A673 (cell line): ENCODE measurements around the gene INAFM1. TPM values are rescaled to one million over a fixed set of nuclear protein-coding genes. Genes with fewer than 3 reads are reported as not detected.
A peak's percentile ranks its signal among the peaks of the same experiment; 100 is the strongest.

ENCODE experiments used
- Bru-seq: library from RNA; stranded (reverse); fragments of 400-500 nt; gene quantifications from one replicate; lab custom pipeline; 2021; lab: Mats Ljungman, UMichigan
- BruChase-seq, 2 experiments: library from RNA; stranded (reverse); fragments of 400-500 nt; gene quantifications; one replicate each; lab custom pipeline; 2021; lab: Mats Ljungman, UMichigan
- BruUV-seq: library from RNA; stranded (reverse); fragments of 400-500 nt; replicated peaks from 2 replicates; lab custom pipeline; 2021; lab: Mats Ljungman, UMichigan
- CTCF ChIA-PET: fragments of 300-600 bp; sonication (Branson Sonifier 250); formaldehyde crosslinking; loops from one replicate; lab custom pipeline; 2022; ENCODE audit warnings: antibody characterized with exemption; lab: Charles Lee
- POLR2A ChIA-PET: fragments of 300-600 bp; sonication (Branson Sonifier 250); formaldehyde crosslinking; loops from one replicate; lab custom pipeline; 2022; ENCODE audit warnings: antibody characterized with exemption; ENCODE audit not compliant: low non-redundant PET; lab: Charles Lee
- DNase-seq: peaks from one replicate; pipeline ENCODE4 v3.0.0-alpha.2; 2015; ENCODE audit warnings: low spot score
- H3K27ac ChIP-seq: fragments of 200-600 bp; sonication (generic); 2 replicates; pipeline ENCODE4 v1.5.1; 2016; ENCODE audit warnings: mixed run types, low read depth, mild to moderate bottlenecking, mixed read lengths, antibody characterized with exemption, low read length; ENCODE audit not compliant: poor library complexity, severe bottlenecking
- H3K27me3 ChIP-seq: fragments of 200-600 bp; sonication (generic); replicated peaks from 2 replicates; pipeline ENCODE4 v1.6.1; 2017; ENCODE audit warnings: mixed run types, low read depth, mild to moderate bottlenecking, mixed read lengths, antibody characterized with exemption, low read length; ENCODE audit not compliant: insufficient read depth, poor library complexity
- H3K36me3 ChIP-seq: fragments of 200-600 bp; sonication (generic); 2 replicates; pipeline ENCODE4 v1.6.1; 2016; ENCODE audit warnings: mixed run types, mild to moderate bottlenecking, mixed read lengths, antibody characterized with exemption, low read length; ENCODE audit not compliant: insufficient read depth, poor library complexity, severe bottlenecking
- H3K4me1 ChIP-seq: fragments of 200-600 bp; sonication (generic); 2 replicates; pipeline ENCODE4 v1.6.1; 2017; ENCODE audit warnings: mixed run types, mild to moderate bottlenecking, mixed read lengths, antibody characterized with exemption, low read length; ENCODE audit not compliant: insufficient read depth, poor library complexity, severe bottlenecking
- H3K4me3 ChIP-seq: fragments of 200-600 bp; sonication (generic); 2 replicates; pipeline ENCODE4 v1.5.1; 2016; ENCODE audit warnings: low read depth, mixed run types, mild to moderate bottlenecking, mixed read lengths, low read length; ENCODE audit not compliant: poor library complexity, severe bottlenecking
- H3K9me3 ChIP-seq: fragments of 200-600 bp; sonication (generic); 2 replicates; pipeline ENCODE4 v1.6.1; 2016; ENCODE audit warnings: mixed run types, low read depth, mild to moderate bottlenecking, mixed read lengths, antibody characterized with exemption, low read length; ENCODE audit not compliant: poor library complexity, severe bottlenecking
- EZH2 ChIP-seq: fragments of 200-600 bp; sonication (generic); IDR thresholded peaks from 2 replicates; pipeline ENCODE4 v1.6.1; 2017; ENCODE audit warnings: borderline replicate concordance, low read depth, mild to moderate bottlenecking, mixed read lengths, antibody characterized with exemption, low read length; ENCODE audit not compliant: poor library complexity, severe bottlenecking
- intact Hi-C: fragments of 100-400 bp; cut with micrococcal nuclease; formaldehyde crosslinking; loops from one replicate; pipeline ENCODE4 v1.10.0; 2022; ENCODE audit not compliant: unreplicated experiment
- long read RNA-seq: library from polyadenylated mRNA; stranded (forward); transcript quantifications from one replicate; pipeline ENCODE4 v2.0.0, GENCODE V29; 2022
- total RNA-seq: library from RNA; stranded (reverse); gene quantifications from 2 replicates; pipeline ENCODE4 v1.2.3, GENCODE V29; 2021
- TF ChIP-seq, protein P1 (sequence below): fragments of 300-800, 200-600 bp; sonication (generic); conservative IDR thresholded peaks from 2 replicates; pipeline ENCODE4 v1.5.1; 2017; ENCODE audit warnings: low read depth, mild to moderate bottlenecking, antibody characterized with exemption, low read length, moderate library complexity, mixed read lengths

INAFM1 gene
- total RNA-seq (13.8 and 15.9 TPM in 2 replicates), Bru-seq, nascent RNA (percentile 44 among the genes with signal in this experiment), BruChase-seq, experiment 1, labeled RNA remaining after a 2-hour chase (percentile 64 among the genes with signal in this experiment), BruChase-seq, experiment 2, labeled RNA remaining after a 6-hour chase (percentile 74 among the genes with signal in this experiment)
- long read RNA-seq, transcript INAFM1-201 (1 exons, 1,255 nt) = major isoform, 12 of 30 reads
- long read RNA-seq, partial matches to known transcripts = 0 of 30 reads
- long read RNA-seq, other reads (novel, unspliced or antisense) = 18 of 30 reads

DNA sequence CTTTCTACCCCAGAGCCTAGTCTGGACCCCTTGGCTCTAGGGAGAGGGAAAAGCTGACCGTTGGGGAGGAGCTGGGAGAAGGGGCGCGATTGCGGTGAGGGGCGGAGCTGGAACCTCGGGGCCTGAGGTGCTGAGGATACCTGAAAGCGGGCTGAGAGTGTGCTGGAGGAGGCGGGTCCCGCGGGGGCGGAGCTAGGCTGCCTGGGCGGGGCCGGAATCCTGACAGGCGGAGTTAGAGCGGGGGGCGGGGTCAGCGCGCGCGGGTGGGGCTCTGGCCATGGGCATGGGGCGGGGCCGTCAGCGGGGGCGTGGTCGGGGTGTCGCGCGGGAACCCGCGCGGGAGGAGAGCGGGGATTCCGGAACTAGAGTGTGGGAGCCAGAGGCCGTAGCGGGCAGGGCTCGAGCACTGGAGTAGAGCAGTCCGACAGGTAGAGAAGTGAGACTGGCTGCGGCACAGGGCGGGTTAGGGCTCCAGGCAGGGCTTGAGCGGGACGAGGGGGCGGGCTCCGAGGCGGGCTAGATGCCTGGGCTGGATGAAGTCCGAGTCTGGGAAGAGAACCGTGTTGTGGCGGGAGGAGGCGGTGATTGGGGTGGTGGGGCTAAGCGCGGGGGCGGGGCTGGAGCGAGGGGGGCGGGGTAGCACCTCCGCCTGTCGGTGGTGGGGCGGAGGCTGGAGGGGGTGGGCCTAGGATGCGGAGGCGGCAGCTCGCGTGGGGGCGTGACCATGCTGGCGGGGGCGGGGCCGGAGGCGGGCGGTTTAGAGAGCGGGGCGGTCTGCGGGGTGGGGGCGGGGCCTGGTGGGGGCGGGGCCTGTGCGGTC, at the start of gene INAFM1:
TSS of gene INAFM1 (plus strand) at position 815 of the 820 bp plus-strand sequence. CDS start 35 bp downstream, outside the sequence.
- intact Hi-C loops = no loop called here
- Histone ChIP-seq H3K9me3 (no peaks in the 10 kb centered on the region), H3K27me3 (no peaks in the 10 kb centered on the region), H3K27ac (peak within 1 kb of the TSS; percentile 99), H3K4me3 (peak within 1 kb of the TSS; percentile 65), H3K36me3 (peaks cover 14% of the 10 kb centered on the region), H3K4me1 (peaks cover 17% of the 10 kb centered on the region)
- ChIA-PET CTCF (interaction anchor here (0.7 kb wide), 1 partner anchor 253 kb away, joined by 7 read pairs; no protein-coding TSS in a partner anchor), POLR2A (interaction anchor here (0.5 to 1.1 kb wide), 5 partner anchors 17 to 154 kb away, joined by 3 to 20 read pairs (median 5); no protein-coding TSS in a partner anchor)
- TF ChIP-seq, protein P1, sequence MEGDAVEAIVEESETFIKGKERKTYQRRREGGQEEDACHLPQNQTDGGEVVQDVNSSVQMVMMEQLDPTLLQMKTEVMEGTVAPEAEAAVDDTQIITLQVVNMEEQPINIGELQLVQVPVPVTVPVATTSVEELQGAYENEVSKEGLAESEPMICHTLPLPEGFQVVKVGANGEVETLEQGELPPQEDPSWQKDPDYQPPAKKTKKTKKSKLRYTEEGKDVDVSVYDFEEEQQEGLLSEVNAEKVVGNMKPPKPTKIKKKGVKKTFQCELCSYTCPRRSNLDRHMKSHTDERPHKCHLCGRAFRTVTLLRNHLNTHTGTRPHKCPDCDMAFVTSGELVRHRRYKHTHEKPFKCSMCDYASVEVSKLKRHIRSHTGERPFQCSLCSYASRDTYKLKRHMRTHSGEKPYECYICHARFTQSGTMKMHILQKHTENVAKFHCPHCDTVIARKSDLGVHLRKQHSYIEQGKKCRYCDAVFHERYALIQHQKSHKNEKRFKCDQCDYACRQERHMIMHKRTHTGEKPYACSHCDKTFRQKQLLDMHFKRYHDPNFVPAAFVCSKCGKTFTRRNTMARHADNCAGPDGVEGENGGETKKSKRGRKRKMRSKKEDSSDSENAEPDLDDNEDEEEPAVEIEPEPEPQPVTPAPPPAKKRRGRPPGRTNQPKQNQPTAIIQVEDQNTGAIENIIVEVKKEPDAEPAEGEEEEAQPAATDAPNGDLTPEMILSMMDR = no peak
- TF ChIP-seq EZH2 = no peak
- no TSS peak for BruUV-seq
- DNase-seq = peak; percentile 93

DNA sequence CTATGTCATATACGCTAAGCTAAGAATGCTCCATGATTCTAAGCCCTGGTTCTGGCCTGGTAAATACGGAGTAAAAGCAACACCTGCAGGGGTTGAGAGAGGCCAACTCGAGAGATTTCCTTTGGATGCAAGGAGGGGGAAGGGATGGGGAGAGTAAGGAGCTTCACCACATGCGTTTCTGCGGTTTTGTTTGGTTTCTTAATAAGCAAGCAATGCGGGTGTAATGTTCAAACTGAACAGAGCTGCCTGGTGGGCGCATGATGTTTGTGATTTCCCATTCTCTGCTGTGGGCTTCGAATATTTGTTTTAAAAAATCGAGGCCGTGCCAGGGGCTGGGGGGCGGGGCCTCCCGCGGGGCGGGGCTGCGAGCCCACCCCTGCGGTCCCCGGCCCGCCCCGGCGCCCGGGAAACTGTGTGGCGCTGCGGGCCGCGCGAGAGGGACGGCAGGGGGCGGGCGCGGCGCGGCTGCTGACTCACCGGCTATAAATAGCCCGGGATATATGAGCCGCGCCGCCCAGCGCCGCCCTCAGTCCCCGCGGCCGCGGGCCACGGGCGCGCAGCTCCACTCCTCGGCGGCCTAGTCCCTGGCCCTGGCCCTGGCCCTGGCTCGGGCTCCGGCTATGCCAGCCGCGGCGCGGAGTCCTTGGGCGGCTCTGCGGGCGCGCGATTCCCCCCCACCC, 48.8 kb upstream of the INAFM1 start:
- Histone ChIP-seq H3K4me3 (peak overlapping the region; percentile 52), H3K27me3 (no peaks in the 10 kb centered on the region), H3K9me3 (no peaks in the 10 kb centered on the region), H3K27ac (peak overlapping the region; percentile 95), H3K36me3 (no peaks in the 10 kb centered on the region), H3K4me1 (peaks cover 21% of the 10 kb centered on the region)
- intact Hi-C loops = no loop called here
- peak; percentile 94 for DNase-seq
- ChIA-PET CTCF (interaction anchor here (0.6 to 2.0 kb wide), 3 partner anchors 15 to 31 kb away, joined by 3 to 28 read pairs (median 7); partner anchors contain the start of gene CCDC9), POLR2A (interaction anchor here (0.5 to 0.9 kb wide), 3 partner anchors 12 to 1267 kb away, joined by 3 to 7 read pairs (median 5); no protein-coding TSS in a partner anchor)
- BruUV-seq = no TSS peak
- TF ChIP-seq, protein P1 = no peak
- no peak for TF ChIP-seq EZH2
